ENCODE results near the gene ZNF12.

ZNF12 gene

GRCh38 chr7:6709808-6710207, 3.1 kb upstream of the ZNF12 start:
- DNase-seq = no peak
- Histone ChIP-seq H3K36me3 (ENCODE audit: control insufficient read depth, insufficient read depth, low read length) (no peaks in the 10 kb centered on the region), H4K8ac (ENCODE audit: low read depth, low read length) (no peak overlapping the region), H3K18ac (ENCODE audit: low read length) (no peak overlapping the region), H3K4me1 (ENCODE audit: control insufficient read depth, low read depth, low read length) (peaks cover 3% of the 10 kb centered on the region), H3K27ac (ENCODE audit: low read depth, low read length) (no peak overlapping the region), H4K5ac (ENCODE audit: low read length) (no peak overlapping the region), H3K4me3 (ENCODE audit: low read length) (no peak overlapping the region), H3K4me2 (ENCODE audit: low read length) (no peak overlapping the region), H3K23ac (ENCODE audit: low read length) (no peak overlapping the region), H3K56ac (ENCODE audit: low read length) (no peak overlapping the region), H2BK120ac (ENCODE audit: low read depth, low read length) (no peak overlapping the region), H3K79me1 (ENCODE audit: low read length) (peaks cover 8% of the 10 kb centered on the region), H3K27me3 (ENCODE audit: insufficient read depth, low read length, poor library complexity) (no peaks in the 10 kb centered on the region), H2AK5ac (ENCODE audit: low read length) (no peak overlapping the region), H3K9ac (ENCODE audit: low read length) (no peak overlapping the region), H3K79me2 (ENCODE audit: control insufficient read depth, insufficient read depth, low read length) (peaks cover 16% of the 10 kb centered on the region), H3K4ac (ENCODE audit: low read depth, low read length) (no peak overlapping the region), H2BK15ac (replicated peaks; ENCODE audit: low read depth) (no peak overlapping the region), H2BK5ac (ENCODE audit: low read length) (no peak overlapping the region)
- WGBS (ENCODE audit: extremely low coverage, insufficient coverage, low lambda C conversion rate) = no CpG with 5 or more reads among the region's 6 CpGs

- Histone ChIP-seq H3K18ac (ENCODE audit: low read length) (no peak overlapping the region), H3K4ac (ENCODE audit: low read depth, low read length) (no peak overlapping the region), H3K27ac (ENCODE audit: low read depth, low read length) (no peak overlapping the region), H2AK5ac (ENCODE audit: low read length) (no peak overlapping the region), H4K5ac (ENCODE audit: low read length) (no peak overlapping the region), H2BK15ac (replicated peaks; ENCODE audit: low read depth) (no peak overlapping the region), H3K36me3 (ENCODE audit: control insufficient read depth, insufficient read depth, low read length) (peaks cover 4% of the 10 kb centered on the region), H3K79me1 (ENCODE audit: low read length) (peaks cover 14% of the 10 kb centered on the region), H3K4me2 (ENCODE audit: low read length) (no peak overlapping the region), H3K4me1 (ENCODE audit: control insufficient read depth, low read depth, low read length) (peaks cover 3% of the 10 kb centered on the region), H2BK5ac (ENCODE audit: low read length) (no peak overlapping the region), H3K79me2 (ENCODE audit: control insufficient read depth, insufficient read depth, low read length) (peaks cover 23% of the 10 kb centered on the region), H3K27me3 (ENCODE audit: insufficient read depth, low read length, poor library complexity) (no peaks in the 10 kb centered on the region), H4K8ac (ENCODE audit: low read depth, low read length) (no peak overlapping the region), H3K9ac (ENCODE audit: low read length) (no peak overlapping the region), H3K23ac (ENCODE audit: low read length) (no peak overlapping the region), H3K4me3 (ENCODE audit: low read length) (no peak overlapping the region), H3K56ac (ENCODE audit: low read length) (no peak overlapping the region), H2BK120ac (ENCODE audit: low read depth, low read length) (no peak overlapping the region)
- no peak for DNase-seq
- no CpG with 5 or more reads among the region's 3 CpGs for WGBS (ENCODE audit: extremely low coverage, insufficient coverage, low lambda C conversion rate)
These were observed 1.6 kb upstream of the ZNF12 start for GRCh38 chr7:6708304-6708703.

DNA sequence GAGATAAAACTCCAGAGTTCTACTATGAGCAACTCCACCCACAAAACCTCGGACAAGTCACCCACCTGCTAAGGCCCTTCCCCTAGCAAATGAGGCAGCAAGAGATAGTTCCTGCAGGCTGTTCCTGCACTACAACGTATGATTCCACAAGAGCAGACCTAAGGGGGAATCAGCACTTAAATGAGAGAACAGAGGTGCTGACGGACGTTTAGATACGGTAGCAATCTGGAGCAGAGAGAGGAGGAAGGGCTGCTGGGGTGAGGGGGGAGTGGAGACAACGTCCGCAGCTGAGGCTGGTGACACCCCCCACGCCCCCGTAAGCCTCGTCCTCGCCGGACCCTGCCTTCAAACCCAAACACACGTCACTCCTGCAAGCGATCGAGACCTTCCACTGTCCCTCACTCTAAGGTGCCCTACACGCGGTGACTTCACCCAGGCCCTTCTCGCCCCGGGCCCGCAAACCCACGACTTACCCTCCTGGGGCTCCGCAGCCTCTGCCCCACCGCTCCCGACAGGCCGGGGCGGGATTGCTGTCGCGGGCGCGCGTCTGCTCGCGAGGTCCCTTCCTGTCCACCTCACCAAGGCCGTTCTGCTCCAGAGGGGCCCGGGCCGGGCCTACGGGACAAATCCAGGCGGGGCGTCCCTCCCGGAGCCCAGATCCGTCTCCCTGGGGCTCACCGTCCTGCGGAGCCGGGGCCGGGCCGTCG, 635 bp downstream of the ZNF12 start:
- Histone ChIP-seq H3K4me2 (ENCODE audit: low read length) (peak overlapping the region; percentile 100), H3K4me1 (ENCODE audit: control insufficient read depth, low read depth, low read length) (peaks cover 3% of the 10 kb centered on the region), H2AK5ac (ENCODE audit: low read length) (no peak overlapping the region), H2BK5ac (ENCODE audit: low read length) (no peak overlapping the region), H3K56ac (ENCODE audit: low read length) (peak overlapping the region; percentile 93), H3K79me2 (ENCODE audit: control insufficient read depth, insufficient read depth, low read length) (peaks cover 36% of the 10 kb centered on the region), H2BK120ac (ENCODE audit: low read depth, low read length) (no peak overlapping the region), H3K18ac (ENCODE audit: low read length) (no peak overlapping the region), H3K79me1 (ENCODE audit: low read length) (peaks cover 24% of the 10 kb centered on the region), H3K23ac (ENCODE audit: low read length) (peak overlapping the region; percentile 89), H4K8ac (ENCODE audit: low read depth, low read length) (no peak overlapping the region), H4K5ac (ENCODE audit: low read length) (no peak overlapping the region), H3K4me3 (ENCODE audit: low read length) (peak overlapping the region; percentile 96), H3K36me3 (ENCODE audit: control insufficient read depth, insufficient read depth, low read length) (peaks cover 6% of the 10 kb centered on the region), H3K4ac (ENCODE audit: low read depth, low read length) (peak overlapping the region; percentile 38), H2BK15ac (replicated peaks; ENCODE audit: low read depth) (no peak overlapping the region), H3K27ac (ENCODE audit: low read depth, low read length) (no peak overlapping the region), H3K27me3 (ENCODE audit: insufficient read depth, low read length, poor library complexity) (no peaks in the 10 kb centered on the region), H3K9ac (ENCODE audit: low read length) (peak overlapping the region; percentile 87)
- DNase-seq = peak; percentile 60
- no CpG with 5 or more reads among the region's 47 CpGs for WGBS (ENCODE audit: extremely low coverage, insufficient coverage, low lambda C conversion rate)

DNA sequence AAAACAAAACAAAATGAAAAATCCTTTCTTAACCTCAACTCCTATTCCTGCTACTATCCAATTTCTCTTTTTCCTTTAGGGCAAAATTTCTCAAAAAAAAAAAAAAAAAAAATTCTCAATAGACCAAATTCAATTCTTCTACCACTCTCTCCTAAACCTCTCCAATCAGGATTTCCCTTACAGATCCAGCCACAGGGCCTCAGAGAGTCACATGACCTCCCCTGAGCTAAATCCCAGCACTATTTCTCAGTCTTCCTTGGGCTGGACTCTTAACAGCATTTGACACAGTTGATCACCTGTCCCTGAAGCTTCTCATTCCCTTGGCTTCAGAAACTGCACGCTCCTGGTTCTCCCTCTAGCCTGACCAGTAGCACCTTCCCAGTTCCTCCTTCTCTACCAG, 4.9 kb downstream of the ZNF12 start:
- Histone ChIP-seq H3K4me1 (ENCODE audit: control insufficient read depth, low read depth, low read length) (peaks cover 2% of the 10 kb centered on the region), H4K5ac (ENCODE audit: low read length) (no peak overlapping the region), H3K79me2 (ENCODE audit: control insufficient read depth, insufficient read depth, low read length) (peaks cover 47% of the 10 kb centered on the region), H3K4me3 (ENCODE audit: low read length) (no peak overlapping the region), H3K4me2 (ENCODE audit: low read length) (no peak overlapping the region), H2AK5ac (ENCODE audit: low read length) (no peak overlapping the region), H3K36me3 (ENCODE audit: control insufficient read depth, insufficient read depth, low read length) (peaks cover 24% of the 10 kb centered on the region), H2BK120ac (ENCODE audit: low read depth, low read length) (no peak overlapping the region), H3K4ac (ENCODE audit: low read depth, low read length) (no peak overlapping the region), H4K8ac (ENCODE audit: low read depth, low read length) (no peak overlapping the region), H3K79me1 (ENCODE audit: low read length) (peaks cover 38% of the 10 kb centered on the region), H3K18ac (ENCODE audit: low read length) (no peak overlapping the region), H3K9ac (ENCODE audit: low read length) (no peak overlapping the region), H3K23ac (ENCODE audit: low read length) (no peak overlapping the region), H3K56ac (ENCODE audit: low read length) (no peak overlapping the region), H2BK5ac (ENCODE audit: low read length) (no peak overlapping the region), H2BK15ac (replicated peaks; ENCODE audit: low read depth) (no peak overlapping the region), H3K27me3 (ENCODE audit: insufficient read depth, low read length, poor library complexity) (no peaks in the 10 kb centered on the region), H3K27ac (ENCODE audit: low read depth, low read length) (no peak overlapping the region)
- no CpG with 5 or more reads among the region's 1 CpG for WGBS (ENCODE audit: extremely low coverage, insufficient coverage, low lambda C conversion rate)
- DNase-seq = no peak

- Histone ChIP-seq H4K8ac (ENCODE audit: low read depth, low read length) (no peak overlapping the region), H3K56ac (ENCODE audit: low read length) (no peak overlapping the region), H3K27me3 (ENCODE audit: insufficient read depth, low read length, poor library complexity) (no peaks in the 10 kb centered on the region), H3K4me2 (ENCODE audit: low read length) (no peak overlapping the region), H2BK15ac (replicated peaks; ENCODE audit: low read depth) (no peak overlapping the region), H3K79me2 (ENCODE audit: control insufficient read depth, insufficient read depth, low read length) (peaks cover 40% of the 10 kb centered on the region), H4K5ac (ENCODE audit: low read length) (no peak overlapping the region), H3K4ac (ENCODE audit: low read depth, low read length) (no peak overlapping the region), H3K36me3 (ENCODE audit: control insufficient read depth, insufficient read depth, low read length) (peaks cover 32% of the 10 kb centered on the region), H2BK5ac (ENCODE audit: low read length) (no peak overlapping the region), H3K79me1 (ENCODE audit: low read length) (peaks cover 34% of the 10 kb centered on the region), H3K23ac (ENCODE audit: low read length) (no peak overlapping the region), H3K4me1 (ENCODE audit: control insufficient read depth, low read depth, low read length) (peaks cover 2% of the 10 kb centered on the region), H2AK5ac (ENCODE audit: low read length) (no peak overlapping the region), H3K18ac (ENCODE audit: low read length) (no peak overlapping the region), H2BK120ac (ENCODE audit: low read depth, low read length) (no peak overlapping the region), H3K4me3 (ENCODE audit: low read length) (no peak overlapping the region), H3K9ac (ENCODE audit: low read length) (no peak overlapping the region), H3K27ac (ENCODE audit: low read depth, low read length) (no peak overlapping the region)
- no peak for DNase-seq
- no CpG with 5 or more reads among the region's 5 CpGs for WGBS (ENCODE audit: extremely low coverage, insufficient coverage, low lambda C conversion rate)
These were observed 6.0 kb downstream of the ZNF12 start for GRCh38 chr7:6700793-6701192.

DNA sequence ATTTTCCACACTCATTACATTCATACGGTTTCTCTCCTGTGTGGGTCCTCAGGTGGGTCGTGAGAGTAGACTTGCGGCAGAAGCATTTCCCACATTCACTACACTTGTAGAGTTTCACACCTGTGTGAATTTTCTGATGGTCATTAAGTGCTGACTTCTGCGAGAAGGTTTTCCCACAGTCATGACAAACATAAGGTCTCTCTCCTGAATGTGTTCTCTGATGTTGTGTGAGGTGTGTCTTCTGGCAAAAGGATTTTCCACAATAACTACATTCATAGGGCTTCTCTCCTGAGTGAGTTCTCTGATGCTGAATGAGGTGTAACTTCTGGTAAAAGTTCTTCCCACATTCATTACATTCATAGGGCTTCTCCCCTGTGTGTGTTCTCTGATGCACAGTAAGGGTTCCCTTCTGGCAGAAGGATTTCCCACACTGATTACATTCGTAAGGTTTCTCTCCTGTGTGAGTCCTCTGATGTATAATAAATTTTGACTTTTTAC, 15.1 kb downstream of the ZNF12 start:
- WGBS (ENCODE audit: extremely low coverage, insufficient coverage, low lambda C conversion rate) = no CpG with 5 or more reads among the region's 5 CpGs
- no peaks in the 10 kb centered on the region for H3K79me2 ChIP-seq (ENCODE audit: control insufficient read depth, insufficient read depth, low read length)
- no peak overlapping the region for H2BK15ac ChIP-seq (replicated peaks; ENCODE audit: low read depth)
- H3K4ac ChIP-seq (ENCODE audit: low read depth, low read length) = no peak overlapping the region
- H3K4me3 ChIP-seq (ENCODE audit: low read length) = peak overlapping the region; percentile 15
- H4K8ac ChIP-seq (ENCODE audit: low read depth, low read length) = no peak overlapping the region
- H3K27me3 ChIP-seq (ENCODE audit: insufficient read depth, low read length, poor library complexity) = no peaks in the 10 kb centered on the region
- no peak overlapping the region for H3K56ac ChIP-seq (ENCODE audit: low read length)
- H3K4me2 ChIP-seq (ENCODE audit: low read length) = no peak overlapping the region
- no peak overlapping the region for H3K23ac ChIP-seq (ENCODE audit: low read length)
- H3K9ac ChIP-seq (ENCODE audit: low read length) = no peak overlapping the region
- peaks cover 43% of the 10 kb centered on the region for H3K36me3 ChIP-seq (ENCODE audit: control insufficient read depth, insufficient read depth, low read length)
- no peak overlapping the region for H2BK5ac ChIP-seq (ENCODE audit: low read length)
- H3K18ac ChIP-seq (ENCODE audit: low read length) = no peak overlapping the region
- no peak overlapping the region for H3K27ac ChIP-seq (ENCODE audit: low read depth, low read length)
- H2BK120ac ChIP-seq (ENCODE audit: low read depth, low read length) = no peak overlapping the region
- H3K79me1 ChIP-seq (ENCODE audit: low read length) = peaks cover 1% of the 10 kb centered on the region
- no peaks in the 10 kb centered on the region for H3K4me1 ChIP-seq (ENCODE audit: control insufficient read depth, low read depth, low read length)
- no peak overlapping the region for H2AK5ac ChIP-seq (ENCODE audit: low read length)
- no peak overlapping the region for H4K5ac ChIP-seq (ENCODE audit: low read length)
- DNase-seq = peak; percentile 68
